Gastroesophageal sphincter (tissue), 4 donors: ENCODE measurements around the gene ANKS1B. TPM values are rescaled to one million over a fixed set of nuclear protein-coding genes. Genes with fewer than 3 reads are reported as not detected.
"Not testable (repeated sequence)": the region's sequence is repeated elsewhere in the genome, so short reads cannot be mapped to it uniquely, and the experiment has no call there.

ENCODE experiments used
- ATAC-seq: fragments of 150-250 bp; one replicate; pipeline ENCODE4 v1.9.1; 2016; ENCODE audit warnings: mild to moderate bottlenecking, moderate library complexity
- H3K27ac ChIP-seq, 4 donors: fragments of 200-600 bp; sonication (generic) in 3 of 4; 1 replicate in 3 of 4; 2 replicates in 1 of 4; pipeline ENCODE4 v1.5.1; 2016 to 2019
- H3K27me3 ChIP-seq: fragments of 200-600 bp; sonication (generic); one replicate; pipeline ENCODE4 v1.5.1; 2019
- H3K36me3 ChIP-seq, 2 donors: fragments of 200-600 bp; sonication (generic); one replicate each; pipeline ENCODE4 v1.5.1; 2019; ENCODE audit warnings: control low read depth in 1 of 2
- H3K4me1 ChIP-seq, 3 donors: fragments of 200-600 bp; sonication (generic); 1 replicate in 2 of 3; 2 replicates in 1 of 3; pipeline ENCODE4 v1.5.1; 2016 to 2019; ENCODE audit warnings: control low read depth in 2 of 3
- H3K4me3 ChIP-seq, 2 donors: fragments of 200-600 bp; sonication (generic); one replicate each; pipeline ENCODE4 v1.5.1; 2019; ENCODE audit warnings: mild to moderate bottlenecking in 1 of 2, moderate library complexity in 1 of 2
- H3K9me3 ChIP-seq, 3 donors: fragments of 200-600 bp; sonication (generic); one replicate each; pipeline ENCODE4 v1.5.1; 2017 to 2019; ENCODE audit warnings: control low read depth in 2 of 3
- EP300 ChIP-seq: sonication (generic); formaldehyde crosslinking; IDR thresholded peaks from one replicate; pipeline ENCODE4 v1.6.1; 2017; ENCODE audit warnings: antibody characterized with exemption, mild to moderate bottlenecking
- POLR2A ChIP-seq, 2 donors: fragments of 450-650 bp; IDR thresholded peaks; one replicate each; pipeline ENCODE4 v1.6.1; 2017; ENCODE audit warnings: antibody characterized with exemption in 2 of 2, mild to moderate bottlenecking in 2 of 2, moderate library complexity in 1 of 2
- POLR2AphosphoS5 ChIP-seq: sonication (generic); formaldehyde crosslinking; IDR thresholded peaks from one replicate; pipeline ENCODE4 v1.6.1; 2017; ENCODE audit warnings: antibody characterized with exemption
- WGBS, 2 donors: methylation state at CpG; one replicate each; pipeline ENCODE4 v1.1.5; 2018; ENCODE audit warnings: low coverage in 1 of 2; 5-methylcytosine and 5-hydroxymethylcytosine counted together
- total RNA-seq, 4 donors: library from RNA; depleted of rRNA; stranded (reverse); fragments of >200 nt; gene quantifications; one replicate each; pipeline ENCODE4 v1.1.0, GENCODE V29; 2016
- TF ChIP-seq, protein P1 (sequence below), 4 experiments: fragments of 200-600 bp in 2 of 4; fragments of 450-650 bp in 2 of 4; sonication (generic) in 1 of 4; IDR thresholded peaks; one replicate each; pipeline ENCODE4 v1.5.1; 2017 to 2019; ENCODE audit warnings: antibody characterized with exemption in 4 of 4, mild to moderate bottlenecking in 2 of 4, moderate library complexity in 2 of 4

Gene ANKS1B
- total RNA-seq, 4 donors from 2014 or later = 9.9 to 31.1 (median 21.4) TPM

DNA sequence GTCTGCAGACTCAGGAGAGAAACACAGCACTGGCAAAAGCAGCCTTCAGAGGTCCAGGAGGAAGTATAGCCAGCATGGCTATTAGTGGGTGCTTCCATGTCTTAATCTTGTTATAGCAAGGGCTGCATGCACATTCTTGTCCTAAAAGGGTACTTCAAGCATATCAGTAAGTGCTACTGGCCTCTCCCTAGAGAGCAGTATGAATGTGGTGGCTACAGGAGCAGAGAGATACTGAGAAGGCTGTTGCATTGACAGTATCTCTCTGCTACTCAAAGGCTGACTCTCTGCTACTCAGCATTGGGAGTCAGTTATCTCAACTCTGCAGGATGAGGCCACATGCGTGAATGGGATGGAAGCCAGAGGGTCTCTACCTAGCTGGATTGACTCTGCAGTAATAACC lies 335.2 kb downstream of the ANKS1B start:
- no peak overlapping the region for H3K4me3 ChIP-seq
- TF ChIP-seq EP300 (no peak), POLR2A (IDR thresholded peaks at IDR 0.05) (no peak), POLR2AphosphoS5 (no peak)
- TF ChIP-seq, protein P1, sequence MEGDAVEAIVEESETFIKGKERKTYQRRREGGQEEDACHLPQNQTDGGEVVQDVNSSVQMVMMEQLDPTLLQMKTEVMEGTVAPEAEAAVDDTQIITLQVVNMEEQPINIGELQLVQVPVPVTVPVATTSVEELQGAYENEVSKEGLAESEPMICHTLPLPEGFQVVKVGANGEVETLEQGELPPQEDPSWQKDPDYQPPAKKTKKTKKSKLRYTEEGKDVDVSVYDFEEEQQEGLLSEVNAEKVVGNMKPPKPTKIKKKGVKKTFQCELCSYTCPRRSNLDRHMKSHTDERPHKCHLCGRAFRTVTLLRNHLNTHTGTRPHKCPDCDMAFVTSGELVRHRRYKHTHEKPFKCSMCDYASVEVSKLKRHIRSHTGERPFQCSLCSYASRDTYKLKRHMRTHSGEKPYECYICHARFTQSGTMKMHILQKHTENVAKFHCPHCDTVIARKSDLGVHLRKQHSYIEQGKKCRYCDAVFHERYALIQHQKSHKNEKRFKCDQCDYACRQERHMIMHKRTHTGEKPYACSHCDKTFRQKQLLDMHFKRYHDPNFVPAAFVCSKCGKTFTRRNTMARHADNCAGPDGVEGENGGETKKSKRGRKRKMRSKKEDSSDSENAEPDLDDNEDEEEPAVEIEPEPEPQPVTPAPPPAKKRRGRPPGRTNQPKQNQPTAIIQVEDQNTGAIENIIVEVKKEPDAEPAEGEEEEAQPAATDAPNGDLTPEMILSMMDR (IDR thresholded peaks at IDR 0.05) = no peak
- no peaks in the 10 kb centered on the region for H3K27me3 ChIP-seq
- 80 to 83% methylated on average over 1 of the region's 1 CpG for WGBS, 2 donors
- H3K4me1 ChIP-seq = no peaks in the 10 kb centered on the region
- H3K27ac ChIP-seq = no peak overlapping the region
- no peak for ATAC-seq
- peaks cover 0 to 15% of the 10 kb centered on the region in 2 donors for H3K36me3 ChIP-seq
- no peaks in the 10 kb centered on the region for H3K9me3 ChIP-seq

DNA sequence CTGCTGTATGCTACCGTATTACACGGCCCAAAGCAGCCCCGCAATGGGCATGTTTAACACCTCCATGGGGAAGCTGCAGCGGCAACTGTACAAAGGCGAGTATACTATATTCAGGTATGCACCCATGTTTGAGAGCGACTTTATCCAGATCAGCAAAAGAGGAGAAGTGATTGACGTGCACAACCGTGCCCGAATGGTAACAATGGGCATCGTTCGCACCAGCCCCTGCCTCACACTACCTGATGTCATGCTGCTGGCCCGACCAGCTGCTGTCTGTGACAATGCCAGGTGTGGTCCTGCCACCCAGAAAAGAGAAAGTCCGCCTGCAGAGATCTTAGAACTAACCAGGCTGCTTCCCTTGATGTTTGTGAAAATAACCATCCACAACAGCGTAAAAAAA lies 336.6 kb downstream of the ANKS1B start:
- Histone ChIP-seq H3K27ac (no peak overlapping the region), H3K27me3 (no peaks in the 10 kb centered on the region), H3K36me3 (peaks cover 0 to 15% of the 10 kb centered on the region in 2 donors), H3K4me1 (no peaks in the 10 kb centered on the region), H3K4me3 (no peak overlapping the region), H3K9me3 (no peaks in the 10 kb centered on the region)
- 87 to 93% methylated on average over 11 to 13 of the region's 14 CpGs for WGBS, 2 donors
- TF ChIP-seq POLR2AphosphoS5 (no peak), POLR2A (IDR thresholded peaks at IDR 0.05) (no peak), EP300 (no peak)
- TF ChIP-seq, protein P1 (IDR thresholded peaks at IDR 0.05) = no peak
- ATAC-seq = peak; percentile 19

DNA sequence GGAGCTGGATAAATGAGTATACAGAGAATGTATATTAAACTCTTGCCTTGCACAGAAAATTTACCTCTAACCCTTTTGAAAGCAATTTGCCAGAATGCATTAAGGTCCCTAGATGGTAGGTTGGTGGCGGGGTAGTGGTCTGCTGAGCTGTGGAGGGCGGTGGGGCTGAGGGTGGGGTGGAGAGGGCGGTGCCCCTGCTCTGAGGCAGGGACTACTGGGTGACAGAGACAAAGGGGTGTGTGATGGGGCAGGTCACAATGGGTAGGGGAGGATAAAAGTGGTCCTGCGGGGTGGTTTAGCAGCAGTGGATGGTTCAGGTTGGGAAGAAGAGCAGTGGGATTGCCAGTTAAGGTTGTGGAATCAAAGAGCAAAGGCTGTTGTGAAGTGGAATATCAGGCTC lies 337.3 kb downstream of the ANKS1B start, which contains the start of gene GARIN6:
TSS of gene GARIN6 (plus strand) at position 301 of the 400 bp plus-strand sequence. CDS start 422 bp downstream, outside the sequence.
- H3K27ac ChIP-seq = no peak within 1 kb of the TSS
- no peaks in the 10 kb centered on the region for H3K9me3 ChIP-seq
- no peaks in the 10 kb centered on the region for H3K27me3 ChIP-seq
- no peak within 1 kb of the TSS for H3K4me3 ChIP-seq
- no peaks in the 10 kb centered on the region for H3K4me1 ChIP-seq
- peaks cover 0 to 15% of the 10 kb centered on the region in 2 donors for H3K36me3 ChIP-seq
- 100% methylated on average over 1 to 3 of the region's 4 CpGs for WGBS, 2 donors
- TF ChIP-seq EP300 (no peak), POLR2A (IDR thresholded peaks at IDR 0.05) (no peak), POLR2AphosphoS5 (no peak)
- TF ChIP-seq, protein P1 (IDR thresholded peaks at IDR 0.05) = no peak
- no peak for ATAC-seq

DNA sequence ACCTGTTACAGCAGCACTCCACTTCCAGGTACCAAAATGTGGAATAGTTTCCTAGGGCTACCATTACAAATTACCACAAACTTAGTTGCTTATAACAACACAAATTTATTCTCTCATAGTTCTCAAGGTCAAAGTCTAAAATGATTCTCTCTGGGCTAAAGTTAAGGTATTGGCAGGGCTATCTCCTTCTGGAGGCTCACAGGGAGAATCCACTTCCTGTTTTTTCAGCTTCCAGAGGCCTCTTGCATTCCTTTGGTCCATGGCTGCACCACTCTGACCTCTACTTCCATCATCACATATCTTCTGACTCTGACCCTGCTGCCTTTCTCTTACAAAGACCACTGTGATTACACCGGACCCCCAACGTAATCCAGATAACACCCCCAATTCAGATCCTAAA lies 340.1 kb downstream of the ANKS1B start:
- WGBS, 2 donors = 85 to 87% methylated on average over 2 of the region's 2 CpGs
- no peak for ATAC-seq
- H3K27ac ChIP-seq = no peak overlapping the region
- no peak overlapping the region for H3K4me3 ChIP-seq
- H3K27me3 ChIP-seq = no peaks in the 10 kb centered on the region
- H3K9me3 ChIP-seq = no peaks in the 10 kb centered on the region
- no peaks in the 10 kb centered on the region for H3K4me1 ChIP-seq
- TF ChIP-seq POLR2A (IDR thresholded peaks at IDR 0.05) (no peak), EP300 (no peak), POLR2AphosphoS5 (no peak)
- TF ChIP-seq, protein P1 (IDR thresholded peaks at IDR 0.05) = no peak
- H3K36me3 ChIP-seq = peaks cover 0 to 15% of the 10 kb centered on the region in 2 donors

DNA sequence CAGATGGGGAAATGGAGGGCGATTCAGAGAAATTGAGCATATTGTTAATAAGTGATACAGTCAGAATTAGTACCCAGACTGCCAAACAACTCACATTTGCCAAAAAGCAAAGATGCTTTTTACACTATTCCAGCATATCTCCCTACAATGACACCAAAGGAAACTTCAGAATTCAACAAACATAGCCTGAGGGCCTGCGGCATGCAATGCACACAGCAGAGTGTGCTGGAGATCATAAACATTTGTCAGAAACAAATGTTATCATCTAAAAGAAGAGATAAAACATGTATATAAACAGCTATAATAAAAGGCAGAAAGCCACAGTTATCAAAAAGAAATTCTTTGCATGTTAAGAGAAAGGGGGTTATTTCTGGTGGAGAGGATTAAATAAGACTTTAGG lies 357.3 kb downstream of the ANKS1B start:
- Histone ChIP-seq H3K4me1 (no peaks in the 10 kb centered on the region), H3K9me3 (peaks cover 0 to 15% (median 0%) of the 10 kb centered on the region in 3 donors), H3K4me3 (no peak overlapping the region), H3K27me3 (no peaks in the 10 kb centered on the region), H3K36me3 (no peaks in the 10 kb centered on the region), H3K27ac (no peak overlapping the region)
- TF ChIP-seq, protein P1 (IDR thresholded peaks at IDR 0.05) = no peak
- TF ChIP-seq POLR2A (IDR thresholded peaks at IDR 0.05) (no peak), POLR2AphosphoS5 (no peak), EP300 (no peak)
- 59 to 88% methylated on average over 2 of the region's 2 CpGs for WGBS, 2 donors
- no peak for ATAC-seq

DNA sequence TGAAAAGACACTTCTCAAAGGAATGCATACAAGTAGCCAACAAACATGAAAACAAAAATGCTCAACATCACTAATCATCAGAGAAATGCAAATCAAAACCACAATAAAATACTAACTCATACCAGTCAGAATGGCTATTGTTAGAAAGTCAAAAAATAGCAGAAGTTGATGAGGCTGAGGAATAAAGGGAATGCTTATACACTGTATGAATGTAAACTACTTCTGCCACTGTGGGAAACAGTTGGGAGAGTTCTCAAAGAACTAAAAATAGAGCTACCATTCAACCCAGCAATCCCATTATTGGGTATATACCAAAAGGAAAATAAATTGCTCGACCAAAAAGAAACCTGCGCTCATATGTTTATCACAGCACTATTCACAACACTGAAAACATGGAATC lies 360.1 kb downstream of the ANKS1B start:
- H3K27ac ChIP-seq, H3K27me3 ChIP-seq, H3K4me3 ChIP-seq, ATAC-seq, H3K4me1 ChIP-seq, H3K36me3 ChIP-seq: not testable (repeated sequence)
- H3K9me3 ChIP-seq = peaks cover 0 to 36% (median 0%) of the 10 kb centered on the region in 3 donors
- 73 to 80% methylated on average over 1 to 2 of the region's 2 CpGs for WGBS, 2 donors
